Frontal cortex (tissue), 4 donors: ENCODE data around the gene GAPDHS. TPM values are rescaled to one million over a fixed set of nuclear protein-coding genes. Genes with fewer than 3 reads are reported as not detected.

Experiments
- DNase-seq, 2 donors: peaks; one replicate each; pipeline ENCODE4 v3.0.0; 2012; ENCODE audit warnings: low spot score in 2 of 2
- FAIRE-seq: peaks from 2 replicates; lab custom pipeline; 2012; peaks lifted over from hg19 to GRCh38; lab: Jason Lieb, UNC
- total RNA-seq: library from RNA; depleted of rRNA; stranded (reverse); fragments of >200 nt; gene quantifications from one replicate; pipeline ENCODE4 v1.2.3, GENCODE V29; 2014
- donor health status: control.
- donor health status: control.
- donor health status: control.

GAPDHS gene
- total RNA-seq, 1 donor from 2014 or later, result not detected

DNA sequence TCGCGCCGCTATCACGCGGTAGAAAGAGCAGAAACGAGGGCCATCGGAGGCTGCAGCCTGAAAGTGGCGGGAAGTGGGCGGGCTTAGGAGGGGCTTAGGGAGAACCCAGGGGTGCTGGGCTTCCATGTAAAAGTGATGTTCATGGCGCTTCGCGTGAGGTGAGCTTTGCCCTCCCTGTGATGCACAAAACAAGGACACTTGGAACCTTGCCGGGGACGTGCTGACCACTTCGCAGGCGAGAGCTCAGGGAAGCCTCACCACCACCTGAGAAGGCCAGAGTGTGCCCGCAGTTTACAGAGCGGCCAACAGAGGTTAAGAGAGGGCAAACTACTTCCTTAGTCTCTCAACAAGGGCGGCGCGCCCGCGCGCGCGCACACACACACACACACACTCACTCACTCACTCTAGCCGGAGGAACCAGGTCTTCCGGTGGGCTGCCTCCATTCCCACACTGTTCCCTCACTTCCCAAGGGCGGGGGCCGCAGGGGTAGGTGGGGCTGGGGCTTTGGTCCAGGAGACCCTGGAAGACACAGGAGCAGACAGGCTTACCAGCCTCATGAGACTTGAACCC, 651 bp downstream of the GAPDHS start:
- no peak for DNase-seq

DNA sequence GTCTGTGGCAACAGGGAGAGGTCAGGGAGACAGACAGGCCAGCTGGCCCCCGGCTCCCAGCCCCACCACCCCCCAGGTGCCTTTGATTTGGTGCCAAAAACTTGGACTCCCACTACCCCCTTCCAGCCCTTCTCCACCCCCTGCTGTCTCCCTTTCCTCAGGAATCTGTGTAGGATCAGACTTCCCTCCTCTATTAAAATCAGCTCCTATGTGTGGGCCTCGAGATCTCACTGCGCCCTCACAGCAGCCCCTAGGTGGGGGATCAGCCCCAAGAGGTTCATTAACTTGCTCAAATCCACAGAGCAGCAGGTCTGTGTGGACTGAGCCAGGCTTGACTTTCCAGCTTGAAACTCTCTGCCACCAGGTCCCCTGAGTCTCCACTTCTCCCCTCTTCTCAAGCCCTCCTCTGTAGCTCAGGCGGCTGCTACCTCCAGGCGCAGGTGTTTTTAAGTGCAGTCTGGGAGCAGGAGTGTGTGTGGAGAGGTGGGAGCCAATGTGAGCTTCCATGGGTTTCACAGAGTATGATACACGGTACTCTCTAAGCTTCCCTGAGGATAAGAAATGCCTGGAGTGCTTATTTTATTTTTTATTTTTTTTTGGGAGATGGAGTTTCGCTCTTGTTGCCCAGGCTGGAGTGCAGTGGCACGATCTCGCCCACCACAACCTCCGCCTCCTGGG, 1.7 kb downstream of the GAPDHS start:
- FAIRE-seq (no peak), DNase-seq (no peak)

More for the DNA sequence above, 651 bp downstream of the GAPDHS start:
- no peak for FAIRE-seq

DNA sequence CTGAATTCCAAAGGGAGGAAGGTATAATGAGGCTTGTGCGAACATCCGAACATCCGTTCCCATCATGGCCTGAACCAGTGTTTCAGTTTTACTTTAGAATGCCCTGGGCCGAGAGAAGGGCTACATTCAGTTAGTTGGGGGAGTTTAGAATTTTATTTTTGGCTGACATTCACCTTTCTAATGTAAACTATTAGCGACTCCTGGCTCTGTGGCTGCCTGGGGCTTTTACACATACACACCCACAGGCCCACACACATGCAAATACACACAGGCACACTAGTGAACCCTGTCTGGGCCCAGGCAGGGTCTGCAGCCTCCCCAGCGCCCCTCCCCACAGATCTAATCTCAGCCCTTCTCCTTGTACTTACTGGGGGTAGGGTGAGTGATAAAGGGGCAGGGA, 6.1 kb downstream of the GAPDHS start:
- no peak for DNase-seq
- FAIRE-seq, result no peak

DNA sequence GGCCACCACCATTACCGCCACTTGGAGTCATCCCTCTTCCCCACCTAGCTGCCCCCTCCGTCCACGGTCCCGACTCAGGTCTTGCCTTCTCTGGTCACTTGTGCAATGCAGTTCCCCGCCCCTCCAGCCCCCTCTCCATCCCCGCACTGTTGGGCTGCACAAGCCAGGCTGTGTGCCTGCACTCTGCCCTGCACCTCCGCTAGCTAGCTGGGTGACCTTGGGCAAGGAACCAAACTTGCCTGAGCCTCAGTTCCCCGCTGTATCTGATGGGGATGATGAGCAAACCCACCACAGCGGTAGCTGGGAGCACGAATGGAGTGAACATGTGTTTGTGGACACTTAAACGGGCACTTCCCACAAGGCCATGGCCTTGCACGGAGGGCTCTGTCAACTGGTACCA, 6.6 kb downstream of the GAPDHS start:
- no peak for DNase-seq
- FAIRE-seq, result no peak

DNA sequence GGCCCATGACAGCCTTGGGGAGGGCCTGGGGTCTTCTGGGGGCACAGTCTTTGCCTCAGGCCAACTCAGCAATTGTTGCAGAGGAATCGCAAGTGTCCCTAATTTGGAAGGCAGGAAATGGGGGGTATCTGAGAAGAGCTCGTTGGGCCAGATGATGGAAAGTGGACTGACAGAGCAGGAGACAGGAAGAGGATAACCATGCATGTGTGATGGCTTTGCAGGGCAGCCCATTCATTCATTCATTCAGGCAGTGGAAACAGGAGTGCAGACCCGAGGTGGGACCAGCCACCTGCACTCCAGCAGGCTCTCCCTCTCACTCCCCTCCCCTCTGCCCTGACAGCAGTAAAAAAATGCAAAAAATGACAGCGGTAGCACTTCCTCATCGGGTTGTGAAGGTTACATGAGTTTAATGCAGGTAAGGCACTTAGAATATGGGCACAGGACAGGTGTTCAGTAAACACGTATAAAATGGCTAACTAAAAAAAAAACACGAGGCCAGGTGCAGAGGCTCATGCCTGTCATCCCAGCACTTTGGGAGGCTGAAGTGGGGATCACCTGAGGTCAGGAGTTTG, 7.2 kb downstream of the GAPDHS start:
- FAIRE-seq, result no peak
- no peak for DNase-seq

DNA sequence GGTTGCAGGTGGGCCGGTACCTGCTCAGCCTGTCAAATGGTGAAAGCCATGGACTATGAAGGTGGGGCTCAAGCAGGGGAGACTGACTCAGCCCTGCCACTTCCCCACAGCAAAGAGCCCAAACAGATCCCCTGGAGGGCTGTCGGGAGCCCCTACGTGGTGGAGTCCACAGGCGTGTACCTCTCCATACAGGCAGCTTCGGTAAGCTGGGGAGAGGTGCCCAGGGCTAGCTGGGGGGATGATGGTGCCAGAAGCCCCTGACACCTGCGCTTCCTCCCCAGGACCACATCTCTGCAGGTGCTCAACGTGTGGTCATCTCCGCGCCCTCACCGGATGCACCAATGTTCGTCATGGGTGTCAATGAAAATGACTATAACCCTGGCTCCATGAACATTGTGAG, 9.0 kb downstream of the GAPDHS start:
- DNase-seq, result no peak
- FAIRE-seq, result no peak

DNA sequence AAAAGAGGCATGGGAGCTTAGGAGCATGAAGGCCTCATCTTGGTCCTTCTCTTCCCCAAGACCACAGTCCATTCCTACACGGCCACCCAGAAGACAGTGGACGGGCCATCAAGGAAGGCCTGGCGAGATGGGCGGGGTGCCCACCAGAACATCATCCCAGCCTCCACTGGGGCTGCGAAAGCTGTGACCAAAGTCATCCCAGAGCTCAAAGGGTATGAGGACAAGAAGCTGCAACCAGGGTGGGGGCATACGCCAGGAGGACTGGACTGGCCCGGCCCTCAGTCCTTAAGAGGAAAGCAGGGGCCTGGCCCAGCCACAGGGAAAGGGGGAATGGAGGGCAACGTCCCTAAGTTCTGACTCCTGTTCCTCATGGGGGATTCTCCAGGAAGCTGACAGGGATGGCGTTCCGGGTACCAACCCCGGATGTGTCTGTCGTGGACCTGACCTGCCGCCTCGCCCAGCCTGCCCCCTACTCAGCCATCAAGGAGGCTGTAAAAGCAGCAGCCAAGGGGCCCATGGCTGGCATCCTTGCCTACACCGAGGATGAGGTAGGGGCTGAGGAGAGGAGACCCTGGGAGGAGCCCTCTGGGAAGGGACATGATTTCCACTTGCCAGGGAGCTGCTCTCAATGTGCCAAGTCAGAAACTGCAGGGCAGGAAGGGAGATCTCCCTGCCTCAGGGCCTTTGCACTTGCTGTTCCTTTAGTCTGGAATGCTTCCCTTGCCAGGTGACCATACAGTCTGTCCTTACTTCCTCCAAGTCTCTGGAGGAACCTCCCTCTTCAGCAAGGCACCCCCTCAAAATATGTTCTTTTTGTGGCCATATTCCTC, 10.2 kb downstream of the GAPDHS start:
- DNase-seq (no peak), FAIRE-seq (no peak)

DNA sequence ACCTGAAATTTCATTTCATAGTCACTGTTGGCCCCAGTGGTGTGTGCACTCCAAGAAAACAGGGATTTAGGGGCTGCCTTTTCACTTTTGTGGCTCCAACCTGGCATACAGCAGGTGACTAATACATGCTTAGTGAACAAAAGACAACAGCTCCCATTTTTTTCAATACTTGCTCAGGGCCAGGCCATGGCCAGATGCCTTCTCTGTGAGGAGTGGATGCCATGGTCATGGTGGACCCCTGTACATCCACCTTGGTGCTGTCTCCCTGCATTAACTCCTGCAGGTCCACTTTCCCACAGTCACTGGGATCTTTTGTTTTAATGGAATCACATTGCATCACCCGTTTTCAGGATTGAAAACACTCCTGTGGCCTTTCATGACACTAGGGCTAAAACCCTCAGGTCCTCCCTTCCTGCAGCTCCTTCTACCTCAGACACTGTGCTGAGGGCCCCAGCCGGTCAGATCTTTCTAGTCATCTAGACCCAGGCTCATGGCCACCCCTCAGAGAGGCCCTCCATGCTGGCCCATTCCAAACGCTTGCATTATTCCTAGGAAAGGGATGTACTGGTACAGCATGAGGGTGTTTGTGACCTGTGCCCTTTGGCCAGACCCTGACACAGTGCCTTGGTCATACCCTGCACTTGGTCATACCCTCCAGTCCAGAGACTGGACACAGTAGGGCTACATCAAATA, 11.0 kb downstream of the GAPDHS start:
- no peak for DNase-seq
- no peak for FAIRE-seq

DNA sequence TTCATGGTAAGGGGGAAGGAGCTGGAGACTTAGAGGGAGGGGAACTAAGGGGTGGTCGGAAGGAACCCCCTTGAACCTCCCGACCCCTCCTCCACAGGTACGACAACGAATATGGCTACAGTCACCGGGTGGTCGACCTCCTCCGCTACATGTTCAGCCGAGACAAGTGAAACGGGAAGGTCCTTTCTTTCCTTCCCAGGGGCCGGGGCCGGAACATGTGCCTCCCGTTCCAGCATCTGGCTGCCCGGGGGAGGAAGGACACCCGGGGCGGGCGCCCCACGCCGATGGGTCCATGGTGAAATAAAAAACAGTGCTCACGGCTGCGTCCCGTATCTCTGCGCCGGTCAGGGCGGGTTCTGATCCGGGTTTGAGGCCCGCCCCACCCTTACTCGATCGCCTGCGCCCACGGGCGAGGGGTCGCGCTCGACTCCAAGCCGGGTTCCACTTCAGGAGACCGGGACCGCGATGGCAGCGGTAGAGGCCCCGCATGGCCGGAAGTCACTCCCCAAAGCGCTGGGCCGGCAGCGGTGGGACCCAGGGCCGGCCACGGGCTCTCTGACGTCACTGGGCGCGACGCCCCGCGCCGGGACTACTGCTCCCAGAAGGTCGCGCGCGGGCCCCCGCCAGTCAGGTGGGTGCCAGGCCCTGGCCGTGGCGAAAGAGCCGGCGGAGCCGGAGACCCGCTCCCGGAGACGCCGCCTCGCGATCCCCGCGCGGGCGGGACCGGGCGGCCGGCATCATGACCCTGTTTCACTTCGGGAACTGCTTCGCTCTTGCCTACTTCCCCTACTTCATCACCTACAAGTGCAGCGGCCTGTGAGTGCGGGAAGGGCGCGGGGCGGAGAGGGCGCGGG, 12.0 kb downstream of the GAPDHS start, which contains the start of gene TMEM147:
TMEM147 (plus strand) TSS at position 626 of the 854 bp plus-strand sequence; CDS start at position 740, 114 bp downstream.
- no peak for FAIRE-seq
- DNase-seq, result peak; percentile 99 to 100

DNA sequence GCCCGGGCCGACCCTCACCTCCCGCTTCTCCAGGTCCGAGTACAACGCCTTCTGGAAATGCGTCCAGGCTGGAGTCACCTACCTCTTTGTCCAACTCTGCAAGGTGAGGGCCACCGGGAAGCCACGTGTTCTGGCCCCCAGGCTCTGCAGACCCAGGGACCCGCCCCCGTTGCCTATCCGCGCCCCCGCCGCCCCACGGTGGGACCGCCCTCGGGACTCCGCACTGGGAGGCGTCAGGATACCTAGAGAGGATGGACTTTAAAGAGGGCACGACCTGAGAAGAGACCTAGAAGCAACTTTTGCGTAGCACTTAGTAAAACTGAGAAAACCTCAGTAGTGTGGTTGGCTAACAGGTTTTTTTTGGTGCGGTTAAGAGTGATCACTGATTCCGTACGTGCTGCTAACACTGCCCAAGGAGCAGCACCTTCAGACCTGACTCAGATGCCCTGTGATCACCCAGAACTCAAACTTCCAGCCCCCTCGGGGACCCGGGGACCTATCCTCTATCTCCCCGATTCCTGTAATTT, 12.7 kb downstream of the GAPDHS start:
- DNase-seq, result peak; percentile 49 to 64
- no peak for FAIRE-seq

DNA sequence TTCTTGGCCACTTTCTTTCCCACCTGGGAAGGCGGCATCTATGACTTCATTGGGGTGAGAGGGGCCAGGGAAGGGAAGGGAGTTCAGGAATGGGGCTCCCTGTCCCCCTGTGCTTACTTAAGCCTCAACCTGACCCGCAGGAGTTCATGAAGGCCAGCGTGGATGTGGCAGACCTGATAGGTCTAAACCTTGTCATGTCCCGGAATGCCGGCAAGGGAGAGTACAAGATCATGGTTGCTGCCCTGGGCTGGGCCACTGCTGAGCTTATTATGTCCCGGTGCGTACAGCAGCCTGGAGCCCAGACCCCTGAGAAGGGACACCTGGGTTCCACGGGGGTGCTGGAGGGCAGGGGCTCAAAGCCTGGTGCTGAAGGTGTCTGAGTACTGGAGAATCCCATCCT, 13.3 kb downstream of the GAPDHS start:
- no peak for FAIRE-seq

DNA sequence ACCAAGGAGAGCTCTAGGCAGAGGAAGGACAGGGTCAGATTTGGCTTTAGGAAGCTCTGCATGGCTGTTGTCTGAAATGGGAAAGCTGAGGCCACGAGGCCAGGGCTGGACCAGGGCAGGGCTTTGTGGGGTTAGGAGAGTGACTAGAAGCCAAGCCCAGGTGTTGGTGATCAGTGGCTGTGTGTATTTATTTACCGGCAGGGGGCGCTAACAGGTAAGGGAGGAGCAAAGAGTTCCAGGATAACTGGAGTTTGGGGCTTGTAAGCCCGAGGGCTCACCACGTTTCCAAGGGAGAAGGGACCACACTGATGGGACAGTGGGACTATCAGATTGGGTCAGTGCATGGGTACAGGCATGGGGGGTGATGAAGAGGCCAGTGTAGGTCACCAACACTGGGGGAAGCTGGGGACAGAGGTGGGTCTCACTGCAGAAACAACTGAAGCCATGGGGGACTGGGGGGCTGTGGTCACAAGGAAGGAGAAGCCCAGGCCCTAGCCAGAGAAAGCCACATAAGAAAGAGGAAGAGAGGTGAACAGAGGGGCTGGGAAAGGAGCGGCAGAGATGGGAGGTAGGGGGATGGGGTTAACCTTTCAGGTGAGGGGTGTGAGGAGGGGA, 16.0 kb downstream of the GAPDHS start:
- no peak for FAIRE-seq
- peak; percentile 62 to 81 for DNase-seq

More for the DNA sequence above, 13.3 kb downstream of the GAPDHS start:
- DNase-seq, result no peak

DNA sequence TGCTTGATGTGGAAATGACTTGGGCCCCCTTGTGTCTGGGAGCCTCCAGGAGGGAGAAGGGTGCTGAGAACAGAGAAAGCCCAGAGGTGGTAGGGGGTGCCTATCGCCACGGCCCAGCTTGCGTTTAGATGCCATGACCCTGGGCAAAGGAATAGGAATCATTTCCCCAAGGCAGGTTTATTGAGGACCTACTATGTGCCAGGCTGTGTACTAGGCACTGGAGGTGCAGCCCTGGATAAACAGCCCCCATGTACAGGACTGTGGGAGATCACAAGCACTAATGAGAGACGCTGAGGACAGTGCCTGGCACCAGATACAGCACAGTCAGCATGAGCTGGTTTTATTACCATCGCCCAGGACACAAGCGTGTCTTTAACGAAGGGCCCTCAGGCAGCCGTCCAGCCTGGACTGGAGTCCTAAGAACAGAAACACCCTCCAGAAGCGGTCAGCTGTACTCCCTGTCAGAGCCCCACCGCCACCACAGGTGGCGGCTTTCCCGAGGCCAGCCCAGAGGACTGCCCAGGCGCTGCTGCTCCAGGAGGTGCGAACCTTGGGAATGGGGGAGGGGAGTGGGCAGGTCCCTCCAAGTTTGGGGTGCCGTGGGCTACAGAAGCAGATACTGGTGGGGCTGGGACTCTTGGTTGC, 16.7 kb downstream of the GAPDHS start:
- DNase-seq, result no peak
- no peak for FAIRE-seq

DNA sequence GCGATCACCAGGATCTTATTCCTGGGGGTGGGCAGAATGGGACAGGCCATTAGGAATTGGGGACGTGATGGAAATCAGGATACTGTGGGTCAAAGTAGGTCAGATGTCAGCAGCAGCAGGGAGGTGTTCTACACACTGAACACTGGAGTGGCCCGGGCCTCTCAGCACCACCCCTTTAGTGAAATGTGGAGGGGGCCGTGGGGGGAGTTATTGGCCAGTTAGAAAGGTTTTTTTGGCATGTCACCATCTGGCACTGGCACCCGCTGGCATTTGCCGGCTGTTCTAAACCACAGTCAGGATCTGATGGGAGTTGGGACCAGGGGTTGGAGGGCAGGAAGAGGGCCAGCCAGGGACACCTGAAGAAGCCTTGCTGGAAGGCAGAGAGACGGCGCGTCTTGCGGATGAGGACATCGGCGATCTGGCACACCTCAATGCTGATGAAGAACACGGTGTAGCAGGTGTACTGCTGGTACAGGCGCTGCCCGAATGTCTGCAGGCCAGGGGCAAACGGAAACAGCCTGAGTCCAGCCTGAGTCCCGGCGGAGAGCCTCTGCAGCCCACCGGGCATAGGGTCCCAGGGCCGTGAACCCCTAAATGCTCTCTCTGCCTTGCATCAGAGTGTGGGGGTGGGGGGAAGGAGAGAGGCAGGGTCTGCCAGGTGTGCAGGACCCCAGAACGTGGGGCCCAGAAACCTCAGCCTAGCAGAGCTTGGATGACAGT, 18.0 kb downstream of the GAPDHS start:
- no peak for FAIRE-seq
- DNase-seq, result no peak

DNA sequence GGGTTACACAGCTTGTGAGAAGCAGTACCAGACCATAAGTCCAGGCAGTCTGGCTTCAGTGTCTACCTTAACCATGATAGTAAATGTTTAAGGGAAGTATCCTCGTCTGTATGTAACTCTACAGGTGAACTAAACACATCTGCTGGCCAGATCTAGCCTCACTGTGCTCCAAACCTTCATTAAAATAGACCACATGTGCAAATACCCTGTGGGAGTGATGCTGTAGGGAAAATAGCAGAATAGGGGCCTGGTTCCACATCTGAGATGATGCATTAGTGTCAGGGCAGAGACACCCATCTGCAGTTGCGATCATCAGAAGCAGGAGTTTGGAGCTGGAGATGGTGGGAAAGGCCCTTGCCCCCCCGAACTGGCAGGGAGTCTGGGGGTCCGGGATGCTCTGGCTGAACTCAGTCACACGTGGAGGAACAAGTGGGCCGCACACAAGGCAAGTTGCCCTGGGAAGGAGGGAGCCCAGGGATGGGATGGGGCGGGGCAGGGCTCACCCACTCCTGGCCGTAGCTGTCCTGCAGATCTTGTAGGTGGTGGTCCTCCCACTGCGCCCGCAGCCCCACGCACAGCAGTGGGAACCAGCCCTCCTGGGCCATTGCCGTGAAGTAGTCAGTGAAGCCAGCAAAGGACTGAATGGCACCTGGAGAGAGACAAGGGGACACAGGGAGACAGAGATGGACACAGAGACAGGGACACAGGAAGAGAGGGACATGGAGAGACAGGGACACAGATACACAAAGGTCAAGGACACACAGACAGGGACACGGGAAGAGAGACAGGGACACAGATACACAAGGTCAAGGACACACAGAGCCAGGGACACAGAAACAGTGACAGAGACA, 19.5 kb downstream of the GAPDHS start:
- DNase-seq (no peak), FAIRE-seq (no peak)

DNA sequence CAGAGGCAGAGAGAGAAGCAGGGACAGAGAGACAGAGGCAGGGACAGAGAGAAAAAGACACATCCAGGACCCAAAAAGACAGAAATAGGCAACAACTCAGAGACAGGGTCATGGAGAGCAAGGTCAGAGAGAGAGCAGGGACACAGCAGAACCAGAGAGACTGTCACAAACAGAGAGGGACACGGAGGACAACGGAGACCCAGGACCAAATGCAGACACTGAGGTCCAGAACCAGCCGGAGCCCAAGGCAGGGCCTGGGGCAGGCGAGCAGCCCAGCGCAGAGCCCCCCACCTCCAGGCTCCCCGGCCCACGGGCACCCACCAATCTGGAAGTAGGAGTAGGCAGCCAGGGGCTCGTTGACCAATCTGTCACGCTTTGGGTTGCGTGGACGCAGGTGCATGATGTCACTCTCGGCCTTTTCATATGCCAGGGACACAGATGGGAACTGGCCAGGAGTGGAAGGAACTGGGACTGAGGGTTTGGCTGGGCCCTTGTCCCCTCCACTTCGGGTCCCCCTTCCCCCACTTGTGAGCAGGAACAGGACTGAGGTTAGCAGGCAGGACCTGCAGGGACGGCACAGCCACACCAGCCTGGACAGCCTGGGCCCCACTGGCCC, 20.2 kb downstream of the GAPDHS start:
- FAIRE-seq (no peak), DNase-seq (no peak)
